Endothelial cell of umbilical vein (primary cell): Measurements from ENCODE around the gene MRPL47. TPM values are rescaled to one million over a fixed set of nuclear protein-coding genes. Genes with fewer than 3 reads are reported as not detected.

Source experiments
- BruUV-seq: library from RNA; stranded (reverse); fragments of 400-500 nt; replicated peaks from 2 replicates; lab custom pipeline; 2021; lab: Mats Ljungman, UMichigan
- CTCF ChIA-PET: fragments of 300-600, 350-600 bp; sonication (Branson Sonifier 250); formaldehyde crosslinking; loops from one replicate; lab custom pipeline; 2021; ENCODE audit warnings: antibody characterized with exemption, inconsistent platforms; lab: Charles Lee
- POLR2A ChIA-PET: fragments of 300-600, 350-600 bp; sonication (Branson Sonifier 250); formaldehyde crosslinking; loops from one replicate; lab custom pipeline; 2021; ENCODE audit warnings: antibody characterized with exemption, inconsistent platforms; lab: Charles Lee
- DNase-seq: peaks from one replicate; pipeline ENCODE4 v3.0.0-alpha.2; 2011; ENCODE audit warnings: low read depth, low spot score
- FAIRE-seq: peaks from 2 replicates; lab custom pipeline; 2011; peaks lifted over from hg19 to GRCh38; lab: Jason Lieb, UNC
- H2AFZ ChIP-seq: 2 replicates; pipeline ENCODE4 v1.6.0; 2012; ENCODE audit warnings: low read depth, low read length, control low read depth, inconsistent platforms
- H3K27ac ChIP-seq: 2 replicates; pipeline ENCODE4 v1.5.1; 2011; ENCODE audit warnings: low read depth, mild to moderate bottlenecking, control low read depth, low read length, moderate library complexity; ENCODE audit not compliant: insufficient read depth
- H3K27me3 ChIP-seq, 2 experiments: 2 replicates each; pipeline versions ENCODE4 v1.6.0 to v1.6.1; 2011; ENCODE audit warnings: low read length in 2 of 2, mixed read lengths in 1 of 2; ENCODE audit not compliant: control insufficient read depth in 2 of 2, insufficient read depth in 2 of 2
- H3K36me3 ChIP-seq, 2 experiments: 2 replicates in 1 of 2; 3 replicates in 1 of 2; pipeline ENCODE4 v1.5.1; 2011; ENCODE audit warnings: low read length in 2 of 2, mild to moderate bottlenecking in 1 of 2, moderate library complexity in 1 of 2; ENCODE audit not compliant: control insufficient read depth in 2 of 2, insufficient read depth in 2 of 2; ENCODE audit errors: extremely low read depth in 1 of 2
- H3K4me1 ChIP-seq: 3 replicates; pipeline ENCODE4 v1.5.1; 2011; ENCODE audit warnings: mild to moderate bottlenecking, low read length; ENCODE audit not compliant: control insufficient read depth, insufficient read depth; ENCODE audit errors: extremely low read depth
- H3K4me2 ChIP-seq: 2 replicates; pipeline ENCODE4 v1.6.1; 2011; ENCODE audit warnings: low read length, control low read depth, mixed read lengths; ENCODE audit not compliant: insufficient read depth
- H3K4me3 ChIP-seq, 3 experiments: fragments of 200-600 bp in 1 of 3; sonication (generic), shearing (Covaris generic) in 1 of 3; replicated peaks in 1 of 3; 2 replicates each; pipeline ENCODE4 v1.5.1; 2011 to 2016; ENCODE audit warnings: control low read depth in 3 of 3, low read length in 3 of 3, mild to moderate bottlenecking in 2 of 3, inconsistent platforms in 1 of 3, low read depth in 1 of 3, moderate library complexity in 1 of 3; ENCODE audit not compliant: insufficient read depth in 1 of 3
- H3K79me2 ChIP-seq: 2 replicates; pipeline ENCODE4 v1.6.0; 2012; ENCODE audit warnings: low read length, inconsistent platforms; ENCODE audit not compliant: control insufficient read depth, insufficient read depth
- H3K9ac ChIP-seq: replicated peaks from 2 replicates; pipeline ENCODE3; 2011; ENCODE audit warnings: low read length, control low read depth; ENCODE audit not compliant: insufficient read depth; ENCODE audit errors: extremely low read depth
- H3K9me1 ChIP-seq: replicated peaks from 3 replicates; pipeline ENCODE4 v1.6.0; 2011; ENCODE audit warnings: mild to moderate bottlenecking, low read length; ENCODE audit not compliant: control insufficient read depth, insufficient read depth; ENCODE audit errors: extremely low read depth
- H3K9me3 ChIP-seq: replicated peaks from 2 replicates; pipeline ENCODE4 v1.5.1; 2012; ENCODE audit warnings: low read length, inconsistent platforms; ENCODE audit not compliant: control insufficient read depth, insufficient read depth
- H4K20me1 ChIP-seq: replicated peaks from 2 replicates; pipeline ENCODE3; 2011; ENCODE audit warnings: mild to moderate bottlenecking, low read length; ENCODE audit not compliant: control insufficient read depth, insufficient read depth; ENCODE audit errors: extremely low read depth
- CTCF ChIP-seq, 2 donors: IDR thresholded peaks; 1 replicate in 1 of 2; 2 replicates in 1 of 2; pipeline ENCODE4 v1.5.1; 2011; ENCODE audit warnings: low read length in 2 of 2, mild to moderate bottlenecking in 2 of 2, moderate library complexity in 2 of 2, control low read depth in 1 of 2, inconsistent platforms in 1 of 2, low read depth in 1 of 2; ENCODE audit not compliant: insufficient read depth in 1 of 2; ENCODE audit errors: extremely low read depth in 1 of 2
- EZH2 ChIP-seq: IDR thresholded peaks from 2 replicates; pipeline ENCODE4 v1.6.1; 2012; ENCODE audit warnings: borderline replicate concordance, low read depth, mild to moderate bottlenecking, moderate library complexity, low read length, inconsistent platforms; ENCODE audit not compliant: severe bottlenecking
- FOS ChIP-seq: IDR thresholded peaks from 2 replicates; pipeline ENCODE4 v1.6.1; 2011; ENCODE audit warnings: mild to moderate bottlenecking, low read length, moderate library complexity, borderline replicate concordance; ENCODE audit not compliant: insufficient read depth
- GATA2 ChIP-seq: IDR thresholded peaks from 2 replicates; pipeline ENCODE4 v1.7.0; 2011; ENCODE audit warnings: low read depth, mild to moderate bottlenecking, moderate library complexity, mixed read lengths, low read length; ENCODE audit not compliant: insufficient read length, insufficient read depth
- JUN ChIP-seq: IDR thresholded peaks from 2 replicates; pipeline ENCODE4 v1.6.1; 2011; ENCODE audit warnings: borderline replicate concordance, low read depth; ENCODE audit not compliant: insufficient read length, insufficient read depth
- MAX ChIP-seq: IDR thresholded peaks from 2 replicates; pipeline ENCODE4 v1.6.1; 2011; ENCODE audit not compliant: insufficient read depth, insufficient read length
- MYC ChIP-seq: IDR thresholded peaks from one replicate; pipeline ENCODE4 v1.6.1; 2011; ENCODE audit warnings: mild to moderate bottlenecking, low read depth, low read length
- POLR2A ChIP-seq: IDR thresholded peaks from 2 replicates; pipeline ENCODE4 v1.6.1; 2012; ENCODE audit warnings: low read depth, mild to moderate bottlenecking, control low read depth, low read length
- POLR2AphosphoS5 ChIP-seq: IDR thresholded peaks from 2 replicates; pipeline ENCODE4 v1.6.1; 2012; ENCODE audit warnings: low read depth, mild to moderate bottlenecking, control low read depth, low read length, moderate library complexity; ENCODE audit not compliant: insufficient read depth
- dilution Hi-C: fragments of 300-500 bp; cut with MboI; formaldehyde crosslinking; loops from one replicate; pipeline ENCODE4 v1.15.0; 2019; ENCODE audit warnings: low sequenced_read_pairs; ENCODE audit not compliant: extremely low pct_ligation_motif_present
- intact Hi-C: fragments of 100-400 bp; cut with micrococcal nuclease; formaldehyde crosslinking; loops from one replicate; pipeline ENCODE4 v1.10.0; 2022
- polyA plus RNA-seq, 4 experiments: library from polyadenylated mRNA; depleted of rRNA in 3 of 4; stranded (reverse) in 3 of 4; unstranded in 1 of 4; fragments of >200 nt; gene quantifications; 2 replicates each; pipeline versions ENCODE4 v1.2.1 to v1.2.3, GENCODE V29; 2011 to 2012; ENCODE audit warnings: missing spikeins in 1 of 4
- total RNA-seq: library from RNA; stranded (reverse); gene quantifications from 2 replicates; pipeline ENCODE4 v1.2.3, GENCODE V29; 2021

MRPL47 gene
- total and polyA plus RNA-seq, 2 donors (not counting 3 experiments of a cell fraction or from before 2014, with no cell fraction given), result 20.3 to 47.0 TPM

GRCh38 chr3:179590669-179591068 lies 13.8 kb downstream of the MRPL47 start:
- ChIA-PET CTCF (interaction anchor here (0.6 to 0.8 kb wide), 2 partner anchors 59 to 161 kb away, joined by 3 read pairs; no protein-coding TSS in a partner anchor), POLR2A (no interaction called here)

GRCh38 chr3:179589143-179589542 lies 15.3 kb downstream of the MRPL47 start:
- Histone ChIP-seq H3K9me1 (no peaks in the 10 kb centered on the region), H3K27ac (no peak overlapping the region), H3K4me1 (no peaks in the 10 kb centered on the region), H3K9ac (no peak overlapping the region), H3K4me2 (no peak overlapping the region), H3K4me3 (no peak overlapping the region), H4K20me1 (no peaks in the 10 kb centered on the region), H3K36me3 (peaks cover 6 to 39% of the 10 kb centered on the region in 2 experiments), H3K9me3 (no peaks in the 10 kb centered on the region), H3K79me2 (no peaks in the 10 kb centered on the region), H3K27me3 (no peaks in the 10 kb centered on the region), H2AFZ (no peak overlapping the region)
- TF ChIP-seq MAX (no peak), CTCF (IDR thresholded peaks at IDR 0.05; ENCODE audit: extremely low read depth in 1 of 2, insufficient read depth in 1 of 2, low read depth in 1 of 2, low read length in 2 of 2) (no peak), JUN (no peak), GATA2 (no peak), POLR2AphosphoS5 (no peak), POLR2A (no peak), FOS (no peak), EZH2 (no peak), MYC (no peak)
- intact Hi-C loops, result no loop called here
- DNase-seq, result peak; percentile 36
- FAIRE-seq, result no peak
- ChIA-PET POLR2A (no interaction called here), CTCF (no interaction called here)
- BruUV-seq, result no TSS peak
- dilution Hi-C loops, result no loop called here

More at GRCh38 chr3:179590669-179591068, 13.8 kb downstream of the MRPL47 start:
- Histone ChIP-seq H3K79me2 (no peaks in the 10 kb centered on the region), H3K9me1 (no peaks in the 10 kb centered on the region), H3K27me3 (no peaks in the 10 kb centered on the region), H3K27ac (no peak overlapping the region), H3K4me2 (no peak overlapping the region), H3K4me1 (no peaks in the 10 kb centered on the region), H3K9ac (no peak overlapping the region), H3K4me3 (no peak overlapping the region), H3K9me3 (no peaks in the 10 kb centered on the region), H2AFZ (no peak overlapping the region), H4K20me1 (no peaks in the 10 kb centered on the region), H3K36me3 (peaks cover 6 to 40% of the 10 kb centered on the region in 2 experiments)
- intact Hi-C loops (no loop called here), dilution Hi-C loops (no loop called here)
- no TSS peak for BruUV-seq
- TF ChIP-seq JUN (no peak), MAX (no peak), GATA2 (no peak)
- no peak for DNase-seq
- no peak for FAIRE-seq
